GM21447 (cell line): ENCODE results near the gene NFATC2.
"Not testable (repeated sequence)": the region's sequence is repeated elsewhere in the genome, so short reads cannot be mapped to it uniquely, and the experiment has no call there.

Experiments
- ATAC-seq: cut with Tn5 transposase; IDR thresholded peaks from one replicate; pipeline ENCODE4 v1.9.1; 2021; ENCODE audit not compliant: unreplicated experiment

NFATC2 gene

DNA sequence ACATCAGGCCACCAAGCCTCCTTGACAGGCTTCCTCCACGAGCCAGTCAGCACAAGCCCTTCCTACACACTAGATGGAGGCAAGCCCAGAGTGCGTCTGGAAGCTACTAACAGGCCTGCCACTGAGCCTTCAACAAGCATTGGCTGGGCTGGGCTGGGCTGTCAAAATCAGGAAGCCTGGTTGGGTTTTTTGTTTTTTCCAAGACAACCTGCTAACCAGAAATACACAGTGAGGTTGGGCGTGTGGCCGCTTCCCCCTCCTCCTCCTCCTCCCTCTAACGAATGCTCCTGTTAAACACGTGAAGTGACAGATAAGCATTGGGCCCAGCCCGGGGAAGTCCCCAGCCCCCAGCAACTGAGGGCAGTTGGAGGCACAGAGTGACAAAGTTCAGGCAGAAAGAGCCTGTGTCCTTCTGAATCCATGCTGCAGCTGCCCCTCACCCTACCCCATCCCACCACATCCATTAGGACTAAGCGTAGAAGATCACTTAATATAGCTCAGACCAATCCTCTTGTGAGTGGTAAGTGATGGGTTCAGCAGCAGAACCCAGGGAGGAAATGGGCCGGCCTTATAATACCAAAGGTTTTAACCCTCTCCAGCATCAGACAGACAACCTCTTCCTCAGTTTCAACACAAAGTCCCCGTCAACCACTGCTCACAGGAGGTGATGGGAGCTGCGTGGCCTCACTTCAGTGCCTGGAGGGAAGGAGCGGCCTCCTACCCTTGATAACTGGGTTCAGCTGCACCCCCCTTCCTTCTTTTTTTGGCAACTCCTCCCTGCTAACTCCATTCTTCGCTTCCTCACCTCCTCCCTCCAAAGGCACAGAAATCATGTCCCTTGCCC, 1.1 kb downstream of the NFATC2 start:
- peak; percentile 54 for ATAC-seq

DNA sequence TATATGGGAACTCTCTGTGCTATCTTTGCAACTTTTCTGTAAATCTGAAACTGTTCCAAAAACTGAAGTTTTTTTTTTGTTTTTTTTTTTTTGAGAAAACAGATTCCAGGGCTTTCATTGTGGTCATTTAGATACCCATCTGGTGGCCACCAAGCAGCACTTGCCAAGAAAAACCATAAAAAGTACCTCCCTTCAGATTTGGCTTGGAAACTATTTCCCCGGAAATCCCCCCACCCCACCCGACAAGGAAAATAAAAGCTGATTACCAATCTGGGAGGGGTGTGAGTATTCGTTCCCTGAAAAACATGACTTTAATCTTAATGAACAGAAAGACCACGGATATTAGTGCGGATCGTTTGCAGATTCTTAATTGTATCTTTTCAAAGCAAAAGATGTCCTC, 1.9 kb downstream of the NFATC2 start:
- no peak for ATAC-seq

- ATAC-seq, result not testable (repeated sequence)
Observed at GRCh38 chr20:51540074-51540473, 2.4 kb downstream of the NFATC2 start.

DNA sequence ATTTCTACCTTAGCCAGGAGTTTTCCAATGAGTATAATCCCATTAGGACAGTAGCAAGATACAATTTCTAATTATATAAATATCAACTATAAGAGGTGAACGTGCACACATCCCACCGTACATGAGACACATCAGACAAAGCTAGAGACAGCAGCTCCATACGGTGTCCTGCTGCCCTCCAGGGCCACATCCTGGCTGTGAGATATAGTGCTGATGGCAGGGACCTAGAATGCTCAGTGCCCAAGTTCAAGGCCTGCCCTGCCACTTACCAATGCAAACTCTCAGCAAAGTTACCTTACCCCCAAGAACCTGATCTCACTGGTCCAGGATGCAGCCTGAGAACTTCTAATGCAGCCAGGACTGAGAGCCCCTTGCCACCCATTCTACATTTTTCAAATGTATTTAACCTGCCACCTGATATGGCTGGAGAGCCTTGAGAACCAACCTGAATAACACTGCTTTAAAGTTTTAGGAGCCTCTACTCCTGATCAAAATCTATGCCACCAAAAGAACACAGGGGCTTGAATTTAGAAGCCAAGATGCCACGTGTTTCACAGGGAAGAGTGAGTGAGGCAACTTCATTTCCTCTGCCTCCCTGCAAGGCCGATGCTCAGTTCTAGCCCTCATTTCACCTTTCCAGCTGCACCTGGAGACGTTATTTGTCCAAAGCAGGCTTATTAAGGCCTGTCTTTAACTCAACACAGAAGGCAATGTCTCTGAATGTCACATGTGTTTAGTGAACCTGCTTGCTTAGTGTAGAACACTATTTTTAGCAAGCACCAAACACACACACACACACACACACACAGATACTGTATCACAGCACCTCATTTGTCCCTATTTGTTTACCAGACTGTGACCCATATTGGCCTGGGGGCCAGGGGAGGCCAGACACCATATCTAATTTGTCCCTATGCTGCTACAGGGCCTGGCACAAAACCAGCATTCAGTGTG, 6.1 kb downstream of the NFATC2 start:
- no peak for ATAC-seq

GRCh38 chr20:51535674-51536073, 6.8 kb downstream of the NFATC2 start:
- ATAC-seq, result no peak

- ATAC-seq, result no peak
Observed at GRCh38 chr20:51535075-51535386, 7.5 kb downstream of the NFATC2 start.

DNA sequence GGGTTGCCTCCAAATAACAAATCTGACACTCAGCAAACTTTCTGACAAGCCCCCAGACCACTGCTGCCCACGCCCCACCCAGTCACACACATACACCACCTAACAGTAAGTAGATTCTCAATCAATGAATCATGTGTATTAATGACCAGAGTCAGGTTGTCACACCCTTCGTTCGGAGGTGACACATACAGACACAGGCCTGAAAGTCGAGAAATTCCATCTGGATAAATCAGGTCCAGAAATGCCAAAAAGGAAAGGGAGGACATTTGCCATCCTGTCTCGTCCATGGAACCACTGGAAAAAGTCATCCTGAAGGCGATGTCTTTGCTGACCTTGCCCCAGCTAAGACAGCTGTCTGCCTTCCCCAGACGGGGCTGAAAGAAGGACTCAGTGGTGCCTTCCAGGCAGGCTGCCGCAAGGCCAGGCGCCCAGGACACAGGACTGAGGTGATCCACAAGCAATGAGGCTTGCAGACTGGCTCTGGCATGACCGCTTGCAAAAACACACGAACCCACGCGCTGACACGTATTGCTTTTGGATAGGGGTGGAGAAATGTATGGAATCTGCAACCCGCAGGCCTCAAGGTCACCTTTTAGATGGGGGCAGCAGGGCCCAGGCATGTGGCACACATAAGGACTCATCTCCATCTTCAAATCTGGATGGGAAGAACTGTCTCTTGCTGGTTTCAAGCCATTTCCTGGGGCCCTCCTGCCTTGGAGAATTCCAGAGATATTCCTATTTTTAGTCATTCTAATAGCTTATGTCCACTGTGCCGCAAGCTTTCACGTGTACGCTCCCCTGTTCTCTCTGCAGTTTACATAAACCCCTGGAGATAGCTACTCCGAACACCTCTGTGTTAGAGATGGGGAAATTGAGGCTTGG, 9.0 kb downstream of the NFATC2 start:
- ATAC-seq, result no peak

DNA sequence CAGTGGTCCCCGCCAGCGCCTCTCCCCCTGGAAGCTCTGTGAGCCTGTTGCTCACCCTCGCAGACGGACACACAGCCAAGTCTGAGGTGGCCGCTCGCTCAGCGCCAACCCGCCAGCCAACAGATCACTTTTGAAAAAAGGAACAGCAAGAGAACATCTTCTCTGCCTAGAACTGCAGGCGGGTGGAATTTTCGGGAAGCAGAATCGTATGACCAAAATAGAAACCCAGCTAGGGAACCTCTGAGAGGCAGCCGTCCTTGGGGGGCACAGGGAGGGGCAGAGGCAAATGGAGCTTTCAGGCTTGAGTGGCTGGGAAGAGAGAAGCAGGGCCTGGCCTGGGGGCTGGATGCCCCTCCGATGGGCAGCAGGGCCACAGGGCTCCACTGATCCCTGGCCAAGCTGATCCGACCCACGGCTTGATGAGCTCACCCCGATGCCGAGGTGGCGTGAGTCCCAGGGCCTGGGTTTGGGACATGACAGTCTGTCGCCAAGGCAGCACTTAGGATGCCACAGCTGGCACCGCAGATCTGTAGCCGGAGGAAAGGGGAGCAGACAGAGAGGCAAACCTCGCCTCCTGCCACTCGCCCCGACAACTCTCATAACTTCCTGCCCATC, 9.8 kb downstream of the NFATC2 start:
- no peak for ATAC-seq

DNA sequence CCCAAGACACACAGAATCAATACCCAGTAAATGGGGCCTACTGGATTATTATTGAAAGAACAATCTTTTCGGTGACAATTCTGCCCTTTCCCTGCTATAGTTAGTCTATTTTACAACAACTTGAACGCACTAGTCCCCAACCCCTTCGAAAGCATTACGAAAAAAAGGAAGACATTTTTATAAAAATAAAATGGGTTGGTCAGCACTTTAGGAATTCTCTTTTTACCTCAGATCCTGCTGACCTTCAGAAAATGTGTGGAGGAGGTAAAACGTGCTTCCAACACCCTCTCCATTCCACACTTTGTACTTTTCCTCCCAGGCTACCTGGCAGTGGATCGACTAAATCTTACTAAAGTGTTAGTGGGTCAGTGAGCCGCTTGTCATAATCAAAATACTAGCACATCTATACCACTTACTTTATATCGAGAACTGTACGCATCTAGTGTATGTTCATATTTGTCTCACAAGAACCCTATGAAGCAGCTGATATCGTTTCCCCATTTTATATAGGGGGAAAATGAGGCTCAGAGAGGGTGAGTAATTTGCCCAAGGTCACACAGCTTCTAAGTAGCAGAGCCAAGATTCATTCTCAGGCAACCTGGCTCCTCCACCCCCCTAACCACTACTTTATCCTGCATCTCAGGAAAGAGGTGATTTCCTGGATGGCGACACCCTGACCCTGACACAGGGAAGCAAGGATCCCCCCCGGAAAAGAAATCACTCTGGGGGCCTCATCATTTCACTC, 10.6 kb downstream of the NFATC2 start:
- ATAC-seq, result no peak

- ATAC-seq, result peak; percentile 64
Observed at GRCh38 chr20:51531141-51531710, 11.3 kb downstream of the NFATC2 start.

- ATAC-seq, result no peak
Observed at GRCh38 chr20:51529758-51530157, 12.8 kb downstream of the NFATC2 start.

DNA sequence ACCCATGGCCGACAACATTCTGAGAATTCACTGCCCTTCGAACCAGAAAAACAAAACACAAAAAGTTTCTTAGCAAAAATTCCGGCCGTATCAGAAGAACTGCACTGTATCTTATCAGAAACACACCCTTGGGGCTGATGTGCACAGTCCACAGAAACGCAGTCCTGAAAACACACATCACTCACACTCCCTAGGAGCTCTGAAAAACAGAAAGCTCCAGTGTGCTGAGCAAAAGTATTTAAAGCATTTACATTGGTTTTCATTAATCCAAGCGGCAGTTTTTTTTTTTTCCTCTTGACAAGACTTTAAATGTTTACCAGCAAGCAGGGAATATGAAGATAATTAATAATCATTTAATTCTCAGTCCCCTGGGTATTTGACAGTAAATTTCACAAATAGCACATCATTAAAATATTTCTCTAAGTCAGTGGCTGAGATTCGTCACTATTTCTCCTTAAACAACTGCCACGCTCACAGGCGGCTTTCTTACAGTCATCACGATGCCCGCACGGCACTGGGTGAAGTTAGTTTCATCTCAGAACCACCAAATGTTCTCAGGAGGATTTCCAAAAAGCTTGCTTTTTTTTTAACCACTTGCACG, 13.3 kb downstream of the NFATC2 start:
- ATAC-seq, result no peak

- no peak for ATAC-seq
Observed at GRCh38 chr20:51528263-51529027, 14.1 kb downstream of the NFATC2 start.

- ATAC-seq, result no peak
Observed at GRCh38 chr20:51526754-51527153, 15.8 kb downstream of the NFATC2 start.

- ATAC-seq, result no peak
Observed at GRCh38 chr20:51526106-51526470, 16.4 kb downstream of the NFATC2 start.

GRCh38 chr20:51525241-51526105, 17.0 kb downstream of the NFATC2 start:
- no peak for ATAC-seq

GRCh38 chr20:51523276-51524013, 19.1 kb downstream of the NFATC2 start:
- ATAC-seq, result no peak
